ENCODE measurements around the gene C6orf47. TPM values are rescaled to one million over a fixed set of nuclear protein-coding genes. Genes with fewer than 3 reads are reported as not detected.

The C6orf47 gene
- total RNA-seq, 2 experiments from 2014 or later, result 9.6 to 10.5 TPM

DNA sequence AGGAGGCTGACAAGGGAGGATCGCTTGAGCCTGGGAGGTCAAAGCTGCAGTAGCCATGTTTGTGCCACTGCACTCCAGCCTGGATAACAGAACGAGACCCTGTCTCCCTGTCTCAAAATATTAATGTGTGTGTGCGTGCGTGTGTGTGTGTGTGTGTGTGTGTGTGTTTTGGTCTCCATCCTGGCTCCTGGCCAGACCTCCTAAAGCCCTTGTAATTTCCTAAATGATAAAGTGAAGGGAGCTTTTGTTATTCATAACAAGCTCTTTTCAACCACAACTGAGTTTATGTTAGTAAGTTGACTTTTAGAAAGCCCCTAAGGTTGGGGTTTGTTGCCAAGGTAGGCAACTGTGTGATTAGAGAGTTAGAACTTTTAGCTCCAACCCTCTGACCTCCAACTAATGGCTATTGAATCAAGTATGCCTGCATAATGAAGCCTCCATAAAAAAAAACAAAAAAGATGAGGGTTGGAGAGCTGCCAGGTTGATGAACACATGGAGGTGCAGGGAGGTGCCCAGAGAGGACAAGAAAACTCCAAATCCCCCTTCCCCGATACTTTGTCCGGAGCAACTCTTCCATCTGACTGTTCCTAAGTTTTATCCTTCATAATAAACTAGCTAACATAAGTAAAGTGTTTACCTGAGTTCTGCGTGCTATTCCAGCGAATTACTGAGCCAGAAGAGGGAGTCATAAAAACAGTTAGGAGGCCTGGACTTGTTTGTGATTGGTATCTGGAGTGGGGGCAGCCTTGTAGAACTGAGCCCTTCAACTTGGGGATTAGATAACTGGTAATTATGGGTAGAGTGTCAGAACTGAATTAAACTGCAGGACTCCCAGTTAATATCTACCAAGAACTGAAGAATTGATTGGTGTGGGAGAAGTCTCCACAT is 50.8 kb downstream of the C6orf47 start:
- no peak overlapping the region for H3K4me3 Mint-ChIP-seq
- no peak overlapping the region for H3K4me3 ChIP-seq (ENCODE audit: low read length)

More for the DNA sequence above, 50.8 kb downstream of the C6orf47 start:
- Histone ChIP-seq H3K27me3 (ENCODE audit: control insufficient read depth in 1 of 2, insufficient read depth in 2 of 2, low read length in 2 of 2) (no peaks in the 10 kb centered on the region), H3K9me3 (ENCODE audit: control insufficient read depth in 1 of 2, insufficient read depth in 1 of 2, low read length in 2 of 2) (no peaks in the 10 kb centered on the region), H3K27ac (ENCODE audit: low read depth in 1 of 2, low read length in 2 of 2) (no peak overlapping the region), H3K4me1 (ENCODE audit: insufficient read depth, low read length) (no peaks in the 10 kb centered on the region), H3K36me3 (ENCODE audit: insufficient read depth, low read length) (no peaks in the 10 kb centered on the region)
- Mint-ChIP-seq H3K36me3 (ENCODE audit: low read depth) (no peaks in the 10 kb centered on the region), H3K9me3 (no peaks in the 10 kb centered on the region), H3K27me3 (no peaks in the 10 kb centered on the region), H3K27ac (no peak overlapping the region), H3K4me1 (ENCODE audit: low read depth) (peaks cover 4% of the 10 kb centered on the region)
- CTCF ChIA-PET, result interaction anchor here (1.0 to 1.1 kb wide), 2 partner anchors 11 to 28 kb away, joined by 3 to 4 read pairs; no protein-coding TSS in a partner anchor
- TF ChIP-seq, protein P1, sequence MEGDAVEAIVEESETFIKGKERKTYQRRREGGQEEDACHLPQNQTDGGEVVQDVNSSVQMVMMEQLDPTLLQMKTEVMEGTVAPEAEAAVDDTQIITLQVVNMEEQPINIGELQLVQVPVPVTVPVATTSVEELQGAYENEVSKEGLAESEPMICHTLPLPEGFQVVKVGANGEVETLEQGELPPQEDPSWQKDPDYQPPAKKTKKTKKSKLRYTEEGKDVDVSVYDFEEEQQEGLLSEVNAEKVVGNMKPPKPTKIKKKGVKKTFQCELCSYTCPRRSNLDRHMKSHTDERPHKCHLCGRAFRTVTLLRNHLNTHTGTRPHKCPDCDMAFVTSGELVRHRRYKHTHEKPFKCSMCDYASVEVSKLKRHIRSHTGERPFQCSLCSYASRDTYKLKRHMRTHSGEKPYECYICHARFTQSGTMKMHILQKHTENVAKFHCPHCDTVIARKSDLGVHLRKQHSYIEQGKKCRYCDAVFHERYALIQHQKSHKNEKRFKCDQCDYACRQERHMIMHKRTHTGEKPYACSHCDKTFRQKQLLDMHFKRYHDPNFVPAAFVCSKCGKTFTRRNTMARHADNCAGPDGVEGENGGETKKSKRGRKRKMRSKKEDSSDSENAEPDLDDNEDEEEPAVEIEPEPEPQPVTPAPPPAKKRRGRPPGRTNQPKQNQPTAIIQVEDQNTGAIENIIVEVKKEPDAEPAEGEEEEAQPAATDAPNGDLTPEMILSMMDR (IDR thresholded peaks at IDR 0.05), result no peak
- DNase-seq (no peak), ATAC-seq (ENCODE audit: poor library complexity) (no peak)
- intact Hi-C loops (cut with DNase I, micrococcal nuclease), result no loop called here
- POLR2A ChIA-PET, result no interaction called here

Small RNAs within 50 kb of the gene (microRNA-seq; reads per million reads assigned to microRNA genes)
- not detected for gene MIR4646 (ENCODE audit: borderline microRNAs expressed, borderline replicate concordance)
- gene MIR6832 (ENCODE audit: borderline microRNAs expressed, borderline replicate concordance), result not detected

Other genes with a start within 250 kb of the C6orf47 start
- gene MICB, start 162.6 kb downstream of the C6orf47 start, total RNA-seq, result 10 to 100 TPM; 14.3 to 14.7 TPM
- not detected for gene MCCD1, start 131.8 kb downstream of the C6orf47 start, total RNA-seq
- 100 to 1,000 TPM; 483 to 498 TPM for gene DDX39B, start 118.8 kb downstream of the C6orf47 start, total RNA-seq
- 1 to 10 TPM; 2.6 to 3.3 TPM for gene ATP6V1G2, start 114.2 kb downstream of the C6orf47 start, total RNA-seq
- gene NFKBIL1, start 113.2 kb downstream of the C6orf47 start, total RNA-seq, result 1 to 10 TPM; 7.6 to 9.3 TPM
- gene LTA, start 88.5 kb downstream of the C6orf47 start, total RNA-seq, result 10 to 100 TPM; 15.4 to 16.7 TPM
- gene TNF, start 85.2 kb downstream of the C6orf47 start, total RNA-seq, result 10 to 100 TPM; 33.1 to 34.2 TPM
- gene LTB, start 78.4 kb downstream of the C6orf47 start, total RNA-seq, result 100 to 1,000 TPM; 239 to 244 TPM
- 10 to 100 TPM in 1 of 2 experiments, 1 to 10 TPM in 1; 8.9 to 10.3 TPM for gene LST1, start 74.5 kb downstream of the C6orf47 start, total RNA-seq
- gene NCR3, start 67.8 kb downstream of the C6orf47 start, total RNA-seq, result 1 to 10 TPM; 2.3 to 2.6 TPM
- gene AIF1, start 45.5 kb downstream of the C6orf47 start, total RNA-seq, result 10 to 100 TPM; 31.8 to 35.5 TPM
- 100 to 1,000 TPM; 206 to 215 TPM for gene PRRC2A, start 40.1 kb downstream of the C6orf47 start, total RNA-seq
- 100 to 1,000 TPM; 211 TPM for gene BAG6, start 8.1 kb downstream of the C6orf47 start, total RNA-seq
- 1 to 10 TPM; 4.2 to 4.6 TPM for gene APOM, start 4.9 kb downstream of the C6orf47 start, total RNA-seq
- 10 to 100 TPM in 1 of 2 experiments, 1 to 10 TPM in 1; 9.8 to 11.0 TPM for gene GPANK1, start 4.2 kb upstream of the C6orf47 start, total RNA-seq
- gene CSNK2B, start 5.3 kb upstream of the C6orf47 start, total RNA-seq, result 10 to 100 TPM; 88.0 to 92.6 TPM
- 10 to 100 TPM; 27.0 to 28.0 TPM for gene LY6G5B, start 9.2 kb upstream of the C6orf47 start, total RNA-seq
- under 1 TPM; 0.49 to 0.67 TPM for gene LY6G5C, start 20.3 kb upstream of the C6orf47 start, total RNA-seq
- 10 to 100 TPM; 52.3 to 59.3 TPM for gene ABHD16A, start 42.5 kb upstream of the C6orf47 start, total RNA-seq
- gene LY6G6F, start 46.1 kb upstream of the C6orf47 start, total RNA-seq, result not detected
- gene LY6G6D, start 54.6 kb upstream of the C6orf47 start, total RNA-seq, result not detected
- not detected for gene LY6G6C, start 61.0 kb upstream of the C6orf47 start, total RNA-seq
- under 1 TPM; 0.11 to 0.17 TPM for gene MPIG6B, start 62.6 kb upstream of the C6orf47 start, total RNA-seq
- gene DDAH2, start 68.5 kb upstream of the C6orf47 start, total RNA-seq, result 1 to 10 TPM; 3.0 to 3.3 TPM
- gene CLIC1, start 75.8 kb upstream of the C6orf47 start, total RNA-seq, result 10 to 100 TPM; 61.2 to 61.5 TPM
- gene MSH5, start 79.2 kb upstream of the C6orf47 start, total RNA-seq, result 10 to 100 TPM; 13.6 to 13.7 TPM
- gene SAPCD1, start 101.9 kb upstream of the C6orf47 start, total RNA-seq, result 1 to 10 TPM; 2.7 to 2.8 TPM
- gene VWA7, start 116.5 kb upstream of the C6orf47 start, total RNA-seq, result 1 to 10 TPM; 1.7 TPM
- 10 to 100 TPM; 43.9 to 44.2 TPM for gene VARS1, start 135.0 kb upstream of the C6orf47 start, total RNA-seq
- 10 to 100 TPM; 12.6 to 13.7 TPM for gene LSM2, start 146.2 kb upstream of the C6orf47 start, total RNA-seq
- 1 to 10 TPM; 1.7 to 1.8 TPM for gene HSPA1L, start 154.5 kb upstream of the C6orf47 start, total RNA-seq
- 1 to 10 TPM; 8.1 to 9.8 TPM for gene HSPA1A, start 154.8 kb upstream of the C6orf47 start, total RNA-seq
- 1 to 10 TPM; 8.3 to 9.8 TPM for gene HSPA1B, start 167.0 kb upstream of the C6orf47 start, total RNA-seq
- 10 to 100 TPM; 19.7 to 21.1 TPM for gene NEU1, start 202.0 kb upstream of the C6orf47 start, total RNA-seq
- under 1 TPM in 1 of 2 experiments, not detected in 1; 0.20 TPM for gene SLC44A4, start 218.2 kb upstream of the C6orf47 start, total RNA-seq
- gene EHMT2, start 236.9 kb upstream of the C6orf47 start, total RNA-seq, result 10 to 100 TPM; 36.3 to 36.6 TPM
- gene ZBTB12, start 241.3 kb upstream of the C6orf47 start, total RNA-seq, result under 1 TPM; 0.28 to 0.33 TPM

Measured in CD4-positive, alpha-beta T cell (primary cell).